ENCODE results near the gene TGFB2.
"Not testable (repeated sequence)": the region's sequence is repeated elsewhere in the genome, so short reads cannot be mapped to it uniquely, and the experiment has no call there.

Gene TGFB2

GRCh38 chr1:218344814-218345672, at the start of gene TGFB2:
Gene TGFB2, plus strand, starts transcription at chr1:218345336. Its CDS starts 1,366 bp downstream, at chr1:218346702.
- DNase-seq = peak in 29 of 56 donors; percentile 16 to 76 (median 47)

- no peak for DNase-seq
These were observed 49.0 kb upstream of the TGFB2 start for GRCh38 chr1:218296162-218296561.

- no peak for DNase-seq
These were observed 47.7 kb upstream of the TGFB2 start for GRCh38 chr1:218297461-218297860.

DNA sequence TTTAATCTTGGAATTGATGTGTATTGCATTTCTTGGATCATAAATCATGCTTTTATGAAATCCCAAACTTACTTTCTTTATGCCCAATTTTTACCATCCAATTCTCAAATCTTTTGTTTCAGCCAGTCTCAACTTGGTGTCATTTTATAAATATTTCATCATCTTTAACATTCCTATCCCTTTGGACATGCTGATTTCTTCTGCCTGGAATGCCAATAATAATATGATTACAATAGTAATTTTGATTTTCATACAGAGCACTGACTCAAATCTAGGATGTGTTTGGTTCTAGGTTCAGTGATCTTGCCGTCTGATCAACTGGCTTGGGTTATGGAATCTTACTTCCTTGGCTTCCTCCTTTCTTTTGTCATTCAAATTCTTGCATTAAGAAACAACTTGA, 47.3 kb upstream of the TGFB2 start:
- no peak for DNase-seq

- DNase-seq = no peak
These were observed 46.7 kb upstream of the TGFB2 start for GRCh38 chr1:218298398-218298797.

- no peak for DNase-seq
These were observed 45.7 kb upstream of the TGFB2 start for GRCh38 chr1:218299416-218299815.

DNA sequence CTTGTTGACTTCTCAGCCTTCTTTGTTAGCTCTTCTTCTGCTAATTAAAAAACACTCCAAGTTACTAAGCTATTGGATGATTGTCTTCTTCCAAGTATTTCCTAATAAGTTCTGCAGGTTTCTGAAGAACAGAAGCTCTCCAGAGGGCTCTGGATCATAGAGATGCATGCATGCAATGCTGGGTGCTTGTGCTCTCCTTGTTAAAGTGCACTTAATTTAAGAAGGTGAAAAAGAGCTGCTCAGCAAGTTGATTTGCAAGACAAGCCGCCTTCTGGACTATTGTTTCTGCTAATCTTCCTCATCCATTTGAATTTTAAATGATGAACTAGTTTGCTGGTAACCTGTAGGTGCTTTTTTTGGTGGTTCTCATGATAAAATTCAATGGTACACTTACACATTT, 43.9 kb upstream of the TGFB2 start:
- DNase-seq = no peak

- DNase-seq = no peak
These were observed 43.0 kb upstream of the TGFB2 start for GRCh38 chr1:218302155-218302554.

- DNase-seq = no peak
These were observed 41.8 kb upstream of the TGFB2 start for GRCh38 chr1:218303176-218303879.

DNA sequence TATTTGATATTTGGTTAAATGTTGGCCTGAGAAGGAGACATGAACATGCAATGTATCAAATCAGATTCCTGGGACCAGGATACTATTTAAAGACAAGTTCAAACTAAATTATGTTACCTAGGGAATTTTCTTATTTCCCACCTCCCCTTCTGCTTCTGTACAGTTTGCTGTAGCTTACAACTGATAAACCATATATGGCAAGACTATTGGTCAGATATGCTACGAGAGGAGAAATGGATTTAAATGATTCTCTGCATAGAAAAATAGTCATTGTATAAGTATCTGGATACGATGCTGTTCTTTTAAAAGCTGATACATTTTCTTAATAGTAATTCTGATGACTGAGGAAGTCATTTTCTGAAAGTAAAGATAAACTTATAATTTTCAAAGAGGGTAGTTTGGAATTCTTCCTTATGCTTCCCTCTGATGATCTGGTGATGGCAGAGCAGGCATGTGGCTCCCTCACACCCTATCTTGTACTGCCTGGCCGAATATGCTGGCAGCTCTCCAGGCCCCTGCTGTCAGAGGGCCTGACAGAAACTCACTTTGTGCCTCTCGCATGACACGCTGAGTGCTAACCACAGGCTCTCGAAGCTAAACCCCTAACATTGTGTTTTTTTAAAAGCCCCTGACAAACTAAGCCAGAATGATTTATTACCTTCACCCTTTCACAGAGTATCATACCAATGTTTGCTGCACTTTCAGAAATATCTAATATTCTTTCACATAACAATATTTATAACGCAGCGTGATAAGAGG, 40.7 kb upstream of the TGFB2 start:
- DNase-seq = peak in 12 of 56 donors; percentile 1 to 66 (median 8)

GRCh38 chr1:218305472-218306064, 39.6 kb upstream of the TGFB2 start:
- no peak for DNase-seq

GRCh38 chr1:218312509-218312908, 32.6 kb upstream of the TGFB2 start:
- no peak for DNase-seq

GRCh38 chr1:218314316-218314715, 30.8 kb upstream of the TGFB2 start:
- DNase-seq = no peak

GRCh38 chr1:218315638-218316037, 29.5 kb upstream of the TGFB2 start:
- DNase-seq = no peak

- no peak for DNase-seq
These were observed 28.1 kb upstream of the TGFB2 start for GRCh38 chr1:218317061-218317460.

DNA sequence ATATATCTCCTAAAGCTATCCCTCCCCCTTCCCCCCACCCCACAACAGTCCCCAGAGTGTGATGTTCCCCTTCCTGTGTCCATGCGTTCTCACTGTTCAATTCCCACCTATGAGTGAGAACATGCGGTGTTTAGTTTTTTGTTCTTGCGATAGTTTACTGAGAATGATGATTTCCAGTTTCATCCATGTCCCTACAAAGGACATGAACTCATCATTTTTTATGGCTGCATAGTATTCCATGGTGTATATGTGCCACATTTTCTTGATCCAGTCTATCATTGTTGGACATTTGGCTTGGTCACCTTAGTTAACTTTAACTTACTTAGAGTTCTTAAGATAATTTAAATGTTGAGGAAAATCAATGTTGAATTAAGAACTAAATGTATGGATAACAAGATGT, 25.0 kb upstream of the TGFB2 start:
- DNase-seq = not testable (repeated sequence)

DNA sequence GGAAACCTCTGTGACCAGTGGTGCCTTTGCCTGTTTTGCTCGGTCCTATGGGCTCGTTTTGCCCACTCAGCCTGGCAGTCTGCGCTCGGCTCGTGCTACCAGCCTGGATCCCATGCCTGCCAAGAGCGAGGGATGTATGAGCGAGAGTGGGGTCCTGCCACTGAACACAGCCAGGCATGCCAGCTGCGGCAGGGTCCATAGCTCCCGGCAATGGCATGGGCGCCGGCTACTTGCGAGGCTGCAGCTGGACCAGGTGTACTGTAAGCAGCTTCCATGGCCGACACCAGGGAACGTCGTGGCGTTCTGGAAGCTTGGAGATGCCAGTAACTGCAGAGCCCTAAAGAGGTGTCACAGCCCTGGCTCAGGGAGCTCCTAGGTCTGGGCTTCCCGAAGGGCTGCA, 22.4 kb upstream of the TGFB2 start:
- no peak for DNase-seq

GRCh38 chr1:218323568-218324225, 21.4 kb upstream of the TGFB2 start:
- no peak for DNase-seq

DNA sequence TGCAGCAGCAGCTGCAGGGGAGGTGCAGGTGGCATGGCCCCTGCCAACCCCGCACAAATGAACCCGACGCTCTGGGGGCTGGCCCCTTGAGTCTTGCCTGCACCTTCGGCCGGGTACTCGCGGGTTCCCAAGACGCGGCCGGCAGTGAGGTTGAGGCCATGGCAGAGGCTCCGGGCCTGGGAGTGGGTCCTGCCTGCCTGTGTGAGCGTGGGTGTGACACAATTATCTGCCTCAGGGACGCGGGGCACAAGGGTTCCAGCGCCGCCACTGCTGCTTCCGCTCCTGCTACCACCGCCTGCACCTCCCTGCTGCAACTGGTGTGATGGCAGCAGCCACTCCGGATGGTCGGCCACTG, 20.9 kb upstream of the TGFB2 start:
- DNase-seq = no peak

- DNase-seq = no peak
These were observed 16.4 kb upstream of the TGFB2 start for GRCh38 chr1:218328769-218329168.

DNA sequence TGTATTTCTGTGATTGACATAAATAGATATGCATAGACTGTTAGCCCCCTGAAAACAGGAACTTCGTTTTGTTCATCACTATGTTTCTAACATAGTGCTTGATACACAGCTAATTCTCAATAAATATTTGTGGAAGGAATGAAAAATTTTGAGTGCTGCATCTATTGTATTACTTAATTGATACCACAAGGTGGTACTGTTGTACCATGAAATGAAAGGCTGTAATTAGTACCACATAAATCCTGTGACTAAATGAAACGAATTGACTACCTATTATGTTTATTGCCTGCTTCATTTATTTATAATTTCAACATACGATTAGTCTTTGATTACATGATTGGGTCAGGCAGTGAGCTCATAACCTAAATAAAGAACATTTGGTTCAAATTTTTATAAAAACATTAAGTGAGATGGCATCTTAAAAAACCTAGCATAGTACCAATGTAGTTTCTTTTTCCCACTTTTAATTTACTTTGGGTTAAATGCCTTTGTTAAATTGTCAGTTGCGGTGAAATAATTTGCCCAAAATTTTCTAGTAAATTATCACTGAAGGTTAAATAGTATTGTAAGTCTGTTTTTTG, 15.0 kb upstream of the TGFB2 start:
- peak in 1 of 56 donors; percentile 12 for DNase-seq
